GM12878 (cell line): ENCODE results near the gene ZMYND19. TPM values are rescaled to one million over a fixed set of nuclear protein-coding genes. Genes with fewer than 3 reads are reported as not detected.

Source experiments
- CBFB ChIP-seq: IDR thresholded peaks from 2 replicates; pipeline ENCODE4 v1.6.1; 2016; ENCODE audit warnings: antibody characterized with exemption, low read depth
- CEBPB ChIP-seq, 2 experiments: fragments of 150-350 bp in 1 of 2; IDR thresholded peaks; 2 replicates each; pipeline ENCODE4 v1.6.1; 2012 to 2014; ENCODE audit warnings: low read depth in 2 of 2, low read length in 2 of 2, borderline replicate concordance in 1 of 2, inconsistent platforms in 1 of 2
- NRF1 ChIP-seq: conservative IDR thresholded peaks from 2 replicates; pipeline ENCODE4 v1.6.1; 2011; ENCODE audit warnings: mild to moderate bottlenecking, low read depth, low read length, improper control_type of control experiment
- POLR2AphosphoS2 ChIP-seq: IDR thresholded peaks from 2 replicates; pipeline ENCODE4 v1.6.1; 2011; ENCODE audit warnings: low read depth, mild to moderate bottlenecking, low read length, improper control_type of control experiment, moderate library complexity
- RFX5 ChIP-seq: IDR thresholded peaks from 2 replicates; pipeline ENCODE4 v1.6.1; 2011; ENCODE audit warnings: low read depth, low read length, improper control_type of control experiment
- SMAD1 ChIP-seq: fragments of 450-650 bp; IDR thresholded peaks from 2 replicates; pipeline ENCODE4 v1.6.1; 2018; ENCODE audit warnings: mild to moderate bottlenecking, low read depth; ENCODE audit not compliant: partially characterized antibody
- SMAD5 ChIP-seq: IDR thresholded peaks from 2 replicates; pipeline ENCODE4 v1.6.1; 2016; ENCODE audit warnings: antibody characterized with exemption, low read depth
- SREBF2 ChIP-seq: IDR thresholded peaks from 2 replicates; pipeline ENCODE4 v1.6.1; 2012; ENCODE audit warnings: mild to moderate bottlenecking, low read length
- TCF3 ChIP-seq: IDR thresholded peaks from 2 replicates; pipeline ENCODE4 v1.6.1; 2012; ENCODE audit warnings: low read depth, mild to moderate bottlenecking, low read length, borderline replicate concordance; ENCODE audit not compliant: insufficient read depth
- ZBTB11 ChIP-seq: fragments of 450-650 bp; formaldehyde crosslinking; IDR thresholded peaks from 2 replicates; pipeline ENCODE4 v1.5.0; 2022; ENCODE audit warnings: mild to moderate bottlenecking, missing genetic modification characterization
- ZBTB4 ChIP-seq: fragments of 450-650 bp; formaldehyde crosslinking; IDR thresholded peaks from 2 replicates; pipeline ENCODE4 v1.4.0; 2022; ENCODE audit warnings: mild to moderate bottlenecking, moderate library complexity
- polyA plus RNA-seq, 11 experiments: library from polyadenylated mRNA; depleted of rRNA in 4 of 11; unstranded in 6 of 11; stranded (reverse) in 5 of 11; fragments of >200 nt; fragmentation: Nextera tagmentation in 4 of 11; fragmentation: Illumina TruSeq in 1 of 11; extraction: Ambion mirVana in 4 of 11; extraction: Trizol in 1 of 11; gene quantifications; 1 replicate in 1 of 11; 2 replicates in 10 of 11; pipeline versions ENCODE4 v1.2.1 to v1.2.3, GENCODE V29; 2011 to 2016; ENCODE audit warnings: inconsistent platforms in 2 of 11, missing spikeins in 2 of 11, low read depth in 1 of 11
- total RNA-seq, 4 experiments: library from RNA; depleted of rRNA in 3 of 4; stranded (reverse); fragments of >200 nt in 3 of 4; fragmentation: Illumina TruSeq in 1 of 4; extraction: Trizol in 1 of 4; gene quantifications; 2 replicates each; pipeline versions ENCODE4 v1.2.1 to v1.2.3, GENCODE V29; 2013 to 2021
- TF ChIP-seq, protein P1 (sequence below): IDR thresholded peaks from 2 replicates; pipeline ENCODE4 v1.6.1; 2012; ENCODE audit warnings: low read depth, low read length, improper control_type of control experiment

The ZMYND19 gene
- total and polyA plus RNA-seq, 10 of the 15 experiments (the other 5 are each of a cell fraction or from before 2014, with no cell fraction given): 0.84 to 54.8 (median 20.1) TPM

DNA sequence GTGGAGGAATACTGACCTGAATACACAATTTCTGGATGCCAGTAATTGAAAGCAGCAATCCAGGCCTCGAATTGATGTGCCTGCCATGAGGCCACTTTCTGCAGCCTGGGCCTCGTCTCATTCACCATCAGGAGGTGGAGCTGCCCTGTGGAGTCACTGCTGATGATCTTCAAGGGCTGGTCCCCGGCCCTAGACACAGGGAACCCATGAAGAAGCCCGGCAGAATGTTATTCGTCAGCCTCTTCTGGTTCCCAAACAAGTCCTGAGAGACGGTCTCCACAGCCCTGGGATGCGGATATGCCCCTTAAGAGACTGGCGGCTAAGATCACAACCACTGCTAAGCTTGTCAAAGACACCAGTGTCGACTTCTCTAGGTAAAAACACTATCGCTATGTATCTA is 16.1 kb downstream of the ZMYND19 start (continued):
- TF ChIP-seq ZBTB4 (CRISPR knock-in tag) (no peak), CEBPB (IDR thresholded peaks at IDR 0.05; ENCODE audit: borderline replicate concordance in 1 of 2, low read depth in 2 of 2, low read length in 2 of 2) (no peak), RFX5 (no peak), SMAD5 (no peak), TCF3 (no peak), POLR2AphosphoS2 (no peak), SMAD1 (no peak), SREBF2 (no peak), ZBTB11 (no peak), NRF1 (no peak), CBFB (no peak)
- TF ChIP-seq, protein P1, sequence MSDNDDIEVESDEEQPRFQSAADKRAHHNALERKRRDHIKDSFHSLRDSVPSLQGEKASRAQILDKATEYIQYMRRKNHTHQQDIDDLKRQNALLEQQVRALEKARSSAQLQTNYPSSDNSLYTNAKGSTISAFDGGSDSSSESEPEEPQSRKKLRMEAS: no peak
